Neuron (in vitro differentiated cells): ENCODE measurements around the gene ARHGAP19.

ENCODE experiments used
- H2AFZ ChIP-seq: one replicate; pipeline ENCODE4 v1.6.1; 2013; ENCODE audit warnings: low read depth, mild to moderate bottlenecking, inconsistent platforms, low read length, moderate library complexity
- H3K27me3 ChIP-seq: one replicate; pipeline ENCODE4 v1.6.1; 2013; ENCODE audit warnings: low read length; ENCODE audit not compliant: insufficient read depth
- H3K36me3 ChIP-seq: one replicate; pipeline ENCODE4 v1.6.1; 2013; ENCODE audit warnings: low read length; ENCODE audit not compliant: insufficient read depth
- H3K4me1 ChIP-seq: one replicate; pipeline ENCODE4 v1.6.1; 2013; ENCODE audit warnings: low read length; ENCODE audit not compliant: insufficient read depth
- H3K4me3 ChIP-seq: 2 replicates; pipeline ENCODE4 v1.5.1; 2013; ENCODE audit warnings: mild to moderate bottlenecking, low read length, moderate library complexity
- H3K9me3 ChIP-seq: one replicate; pipeline ENCODE4 v1.6.1; 2013; ENCODE audit warnings: low read length

The ARHGAP19 gene

GRCh38 chr10:97226398-97226797 is 66.0 kb downstream of the ARHGAP19 start:
- Histone ChIP-seq H3K4me3 (no peak overlapping the region), H3K36me3 (peaks cover 39% of the 10 kb centered on the region), H3K4me1 (peaks cover 15% of the 10 kb centered on the region), H3K27me3 (no peaks in the 10 kb centered on the region), H2AFZ (no peak overlapping the region), H3K9me3 (no peaks in the 10 kb centered on the region)

GRCh38 chr10:97224483-97225435 is 67.7 kb downstream of the ARHGAP19 start:
- peaks cover 37% of the 10 kb centered on the region for H3K36me3 ChIP-seq
- no peak overlapping the region for H3K4me3 ChIP-seq
- peaks cover 15% of the 10 kb centered on the region for H3K4me1 ChIP-seq
- no peaks in the 10 kb centered on the region for H3K27me3 ChIP-seq
- H2AFZ ChIP-seq, result no peak overlapping the region
- H3K9me3 ChIP-seq, result no peaks in the 10 kb centered on the region

- Histone ChIP-seq H3K27me3 (no peaks in the 10 kb centered on the region), H3K4me3 (no peak overlapping the region), H3K4me1 (peaks cover 15% of the 10 kb centered on the region), H2AFZ (no peak overlapping the region), H3K9me3 (no peaks in the 10 kb centered on the region), H3K36me3 (peaks cover 17% of the 10 kb centered on the region)
Observed at GRCh38 chr10:97222326-97222961, 70.0 kb downstream of the ARHGAP19 start.

- H2AFZ ChIP-seq, result no peak overlapping the region
- H3K4me3 ChIP-seq, result no peak overlapping the region
- peaks cover 6% of the 10 kb centered on the region for H3K36me3 ChIP-seq
- H3K4me1 ChIP-seq, result peaks cover 15% of the 10 kb centered on the region
- H3K27me3 ChIP-seq, result no peaks in the 10 kb centered on the region
- H3K9me3 ChIP-seq, result no peaks in the 10 kb centered on the region
Observed at GRCh38 chr10:97220355-97220754, 72.1 kb downstream of the ARHGAP19 start.

GRCh38 chr10:97217299-97217698 is 75.1 kb downstream of the ARHGAP19 start:
- Histone ChIP-seq H2AFZ (no peak overlapping the region), H3K4me1 (peaks cover 5% of the 10 kb centered on the region), H3K36me3 (no peaks in the 10 kb centered on the region), H3K9me3 (no peaks in the 10 kb centered on the region), H3K27me3 (no peaks in the 10 kb centered on the region), H3K4me3 (no peak overlapping the region)

GRCh38 chr10:97215619-97216260 is 76.7 kb downstream of the ARHGAP19 start:
- Histone ChIP-seq H2AFZ (no peak overlapping the region), H3K9me3 (no peaks in the 10 kb centered on the region), H3K4me1 (no peaks in the 10 kb centered on the region), H3K4me3 (no peak overlapping the region), H3K36me3 (no peaks in the 10 kb centered on the region), H3K27me3 (no peaks in the 10 kb centered on the region)

GRCh38 chr10:97213431-97213830 is 79.0 kb downstream of the ARHGAP19 start:
- H3K27me3 ChIP-seq, result no peaks in the 10 kb centered on the region
- H3K9me3 ChIP-seq, result no peaks in the 10 kb centered on the region
- no peak overlapping the region for H2AFZ ChIP-seq
- H3K4me3 ChIP-seq, result no peak overlapping the region
- H3K36me3 ChIP-seq, result no peaks in the 10 kb centered on the region
- no peaks in the 10 kb centered on the region for H3K4me1 ChIP-seq

- H2AFZ ChIP-seq, result no peak overlapping the region
- no peak overlapping the region for H3K4me3 ChIP-seq
- H3K36me3 ChIP-seq, result no peaks in the 10 kb centered on the region
Observed at GRCh38 chr10:97211229-97211628, 81.2 kb downstream of the ARHGAP19 start.

GRCh38 chr10:97210543-97210960 is 81.9 kb downstream of the ARHGAP19 start:
- Histone ChIP-seq H3K9me3 (no peaks in the 10 kb centered on the region), H2AFZ (no peak overlapping the region), H3K27me3 (no peaks in the 10 kb centered on the region), H3K36me3 (no peaks in the 10 kb centered on the region), H3K4me1 (peaks cover 6% of the 10 kb centered on the region), H3K4me3 (no peak overlapping the region)

More at GRCh38 chr10:97211229-97211628, 81.2 kb downstream of the ARHGAP19 start:
- H3K27me3 ChIP-seq, result no peaks in the 10 kb centered on the region
- peaks cover 6% of the 10 kb centered on the region for H3K4me1 ChIP-seq
- no peaks in the 10 kb centered on the region for H3K9me3 ChIP-seq

GRCh38 chr10:97207756-97208346 is 84.6 kb downstream of the ARHGAP19 start:
- Histone ChIP-seq H3K36me3 (no peaks in the 10 kb centered on the region), H3K27me3 (no peaks in the 10 kb centered on the region), H3K4me1 (peaks cover 6% of the 10 kb centered on the region), H3K4me3 (no peak overlapping the region), H3K9me3 (peaks cover 3% of the 10 kb centered on the region), H2AFZ (no peak overlapping the region)

- H3K27me3 ChIP-seq, result no peaks in the 10 kb centered on the region
- H3K9me3 ChIP-seq, result peaks cover 3% of the 10 kb centered on the region
- H3K4me1 ChIP-seq, result peaks cover 6% of the 10 kb centered on the region
- H3K4me3 ChIP-seq, result no peak overlapping the region
- H3K36me3 ChIP-seq, result no peaks in the 10 kb centered on the region
- no peak overlapping the region for H2AFZ ChIP-seq
Observed at GRCh38 chr10:97207131-97207530, 85.3 kb downstream of the ARHGAP19 start.

GRCh38 chr10:97204826-97205679 is 87.4 kb downstream of the ARHGAP19 start:
- Histone ChIP-seq H3K4me3 (no peak overlapping the region), H3K36me3 (no peaks in the 10 kb centered on the region), H3K4me1 (peaks cover 6% of the 10 kb centered on the region), H3K27me3 (no peaks in the 10 kb centered on the region), H3K9me3 (peaks cover 3% of the 10 kb centered on the region), H2AFZ (no peak overlapping the region)
